ENCODE measurements around the gene SLC5A10.
"Not testable (repeated sequence)": the region's sequence is repeated elsewhere in the genome, so short reads cannot be mapped to it uniquely, and the experiment has no call there.

DNA sequence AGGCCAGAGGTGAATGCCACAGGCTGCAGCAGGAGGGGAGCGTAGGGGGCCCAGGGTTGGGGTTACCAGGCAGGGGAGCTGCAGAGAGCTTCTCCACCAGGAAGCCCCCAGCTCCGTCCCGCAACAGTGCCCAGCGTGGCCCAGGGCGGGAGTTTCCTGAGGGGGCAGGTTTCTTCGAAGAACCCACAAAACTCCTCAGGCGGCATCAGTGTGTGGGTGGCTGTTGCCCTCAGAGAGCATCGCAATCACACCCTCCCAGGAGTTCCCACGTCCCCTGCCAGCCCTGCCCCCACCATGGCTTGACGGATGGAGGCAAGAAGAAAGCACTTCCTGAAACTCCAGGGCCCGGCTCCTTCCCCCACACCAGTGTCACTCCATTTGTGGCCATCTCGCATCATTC lies 86.8 kb downstream of the SLC5A10 start:
- TF ChIP-seq, protein P1, sequence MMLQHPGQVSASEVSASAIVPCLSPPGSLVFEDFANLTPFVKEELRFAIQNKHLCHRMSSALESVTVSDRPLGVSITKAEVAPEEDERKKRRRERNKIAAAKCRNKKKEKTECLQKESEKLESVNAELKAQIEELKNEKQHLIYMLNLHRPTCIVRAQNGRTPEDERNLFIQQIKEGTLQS (IDR thresholded peaks at IDR 0.05): not testable (repeated sequence)
- TF ChIP-seq, protein P2, sequence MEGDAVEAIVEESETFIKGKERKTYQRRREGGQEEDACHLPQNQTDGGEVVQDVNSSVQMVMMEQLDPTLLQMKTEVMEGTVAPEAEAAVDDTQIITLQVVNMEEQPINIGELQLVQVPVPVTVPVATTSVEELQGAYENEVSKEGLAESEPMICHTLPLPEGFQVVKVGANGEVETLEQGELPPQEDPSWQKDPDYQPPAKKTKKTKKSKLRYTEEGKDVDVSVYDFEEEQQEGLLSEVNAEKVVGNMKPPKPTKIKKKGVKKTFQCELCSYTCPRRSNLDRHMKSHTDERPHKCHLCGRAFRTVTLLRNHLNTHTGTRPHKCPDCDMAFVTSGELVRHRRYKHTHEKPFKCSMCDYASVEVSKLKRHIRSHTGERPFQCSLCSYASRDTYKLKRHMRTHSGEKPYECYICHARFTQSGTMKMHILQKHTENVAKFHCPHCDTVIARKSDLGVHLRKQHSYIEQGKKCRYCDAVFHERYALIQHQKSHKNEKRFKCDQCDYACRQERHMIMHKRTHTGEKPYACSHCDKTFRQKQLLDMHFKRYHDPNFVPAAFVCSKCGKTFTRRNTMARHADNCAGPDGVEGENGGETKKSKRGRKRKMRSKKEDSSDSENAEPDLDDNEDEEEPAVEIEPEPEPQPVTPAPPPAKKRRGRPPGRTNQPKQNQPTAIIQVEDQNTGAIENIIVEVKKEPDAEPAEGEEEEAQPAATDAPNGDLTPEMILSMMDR (IDR thresholded peaks at IDR 0.05; ENCODE audit: low read depth, low read length, missing input control): not testable (repeated sequence)
- TF ChIP-seq EGR1 (IDR thresholded peaks at IDR 0.05; ENCODE audit: low read depth in 2 of 2); HNF4A (conservative IDR thresholded peaks at IDR 0.05); SP1 (IDR thresholded peaks at IDR 0.05); YY1 (IDR thresholded peaks at IDR 0.05); JUND (IDR thresholded peaks at IDR 0.05); HNF4G (IDR thresholded peaks at IDR 0.05); MAX (IDR thresholded peaks at IDR 0.05); REST (IDR thresholded peaks at IDR 0.05); RAD21 (IDR thresholded peaks at IDR 0.05): not testable (repeated sequence)
- TF ChIP-seq, protein P3, sequence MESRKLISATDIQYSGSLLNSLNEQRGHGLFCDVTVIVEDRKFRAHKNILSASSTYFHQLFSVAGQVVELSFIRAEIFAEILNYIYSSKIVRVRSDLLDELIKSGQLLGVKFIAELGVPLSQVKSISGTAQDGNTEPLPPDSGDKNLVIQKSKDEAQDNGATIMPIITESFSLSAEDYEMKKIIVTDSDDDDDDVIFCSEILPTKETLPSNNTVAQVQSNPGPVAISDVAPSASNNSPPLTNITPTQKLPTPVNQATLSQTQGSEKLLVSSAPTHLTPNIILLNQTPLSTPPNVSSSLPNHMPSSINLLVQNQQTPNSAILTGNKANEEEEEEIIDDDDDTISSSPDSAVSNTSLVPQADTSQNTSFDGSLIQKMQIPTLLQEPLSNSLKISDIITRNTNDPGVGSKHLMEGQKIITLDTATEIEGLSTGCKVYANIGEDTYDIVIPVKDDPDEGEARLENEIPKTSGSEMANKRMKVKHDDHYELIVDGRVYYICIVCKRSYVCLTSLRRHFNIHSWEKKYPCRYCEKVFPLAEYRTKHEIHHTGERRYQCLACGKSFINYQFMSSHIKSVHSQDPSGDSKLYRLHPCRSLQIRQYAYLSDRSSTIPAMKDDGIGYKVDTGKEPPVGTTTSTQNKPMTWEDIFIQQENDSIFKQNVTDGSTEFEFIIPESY (IDR thresholded peaks at IDR 0.05): not testable (repeated sequence)

Data from liver (tissue), 3 donors.